ENCODE results near the gene TMEM115. TPM values are rescaled to one million over a fixed set of nuclear protein-coding genes. Genes with fewer than 3 reads are reported as not detected.

TMEM115 gene
- total and polyA plus RNA-seq, 8 donors = 13.8 to 29.2 (median 16.8) TPM

- H3K4me1 ChIP-seq = peaks cover 5 to 22% (median 21%) of the 10 kb centered on the region in 3 donors
- no peaks in the 10 kb centered on the region for H3K27me3 ChIP-seq
- ATAC-seq = no peak
- peak in 3 of 6 donors; percentile 31 to 71 (median 55) for DNase-seq
- no peak for TF ChIP-seq CTCF (IDR thresholded peaks at IDR 0.05)
- FAIRE-seq = no peak
- H3K36me3 ChIP-seq = no peaks in the 10 kb centered on the region
- peak overlapping the region; percentile 88 to 98 (median 96) for H3K27ac ChIP-seq
- intact Hi-C loops (cut with DNase I) = loop anchor here in 1 of 3 donors (10.0 kb wide), 1 partner anchor 65 kb away; no protein-coding TSS in a partner anchor
- peak overlapping the region in 3 of 4 donors; percentile 79 to 94 (median 83) for H3K4me3 ChIP-seq
- 78 to 83% methylated on average over 29 of the region's 29 CpGs for WGBS, 2 donors
- no peaks in the 10 kb centered on the region for H3K9me3 ChIP-seq
Measured at GRCh38 chr3:50319894-50320625, 39.3 kb downstream of the TMEM115 start.

- intact Hi-C loops (cut with DNase I) = no loop called here
- Histone ChIP-seq H3K27me3 (no peaks in the 10 kb centered on the region), H3K36me3 (no peaks in the 10 kb centered on the region), H3K4me1 (peaks cover 5 to 22% (median 21%) of the 10 kb centered on the region in 3 donors), H3K27ac (no peak overlapping the region), H3K4me3 (no peak overlapping the region), H3K9me3 (no peaks in the 10 kb centered on the region)
- DNase-seq (peak in 2 of 6 donors; percentile 35 to 61), FAIRE-seq (no peak), ATAC-seq (no peak)
- no peak for TF ChIP-seq CTCF (IDR thresholded peaks at IDR 0.05)
- WGBS, 2 donors = 89 to 91% methylated on average over 16 of the region's 16 CpGs
Measured at GRCh38 chr3:50319181-50319893, 40.0 kb downstream of the TMEM115 start.

- 69 to 79% methylated on average over 10 of the region's 10 CpGs for WGBS, 2 donors
- no peak for TF ChIP-seq CTCF (IDR thresholded peaks at IDR 0.05)
- Histone ChIP-seq H3K9me3 (no peaks in the 10 kb centered on the region), H3K4me1 (peaks cover 5 to 22% (median 21%) of the 10 kb centered on the region in 3 donors), H3K27me3 (no peaks in the 10 kb centered on the region), H3K36me3 (no peaks in the 10 kb centered on the region), H3K27ac (no peak overlapping the region), H3K4me3 (no peak overlapping the region)
- DNase-seq = peak in 1 of 6 donors; percentile 28
- ATAC-seq = no peak
- no peak for FAIRE-seq
- intact Hi-C loops (cut with DNase I) = no loop called here
Measured at GRCh38 chr3:50318615-50319014, 40.7 kb downstream of the TMEM115 start.

- intact Hi-C loops (cut with DNase I) = no loop called here
- peaks cover 5 to 22% (median 21%) of the 10 kb centered on the region in 3 donors for H3K4me1 ChIP-seq
- H3K9me3 ChIP-seq = no peaks in the 10 kb centered on the region
- 80 to 84% methylated on average over 11 of the region's 11 CpGs for WGBS, 2 donors
- no peak overlapping the region for H3K27ac ChIP-seq
- H3K36me3 ChIP-seq = no peaks in the 10 kb centered on the region
- no peak overlapping the region for H3K4me3 ChIP-seq
- ATAC-seq = no peak
- peak in 2 of 6 donors; percentile 33 to 58 for DNase-seq
- H3K27me3 ChIP-seq = no peaks in the 10 kb centered on the region
- no peak for TF ChIP-seq CTCF (IDR thresholded peaks at IDR 0.05)
- FAIRE-seq = no peak
Measured at GRCh38 chr3:50318163-50318562, 41.2 kb downstream of the TMEM115 start.
